ENCODE results near the gene KCNQ1. TPM values are rescaled to one million over a fixed set of nuclear protein-coding genes. Genes with fewer than 3 reads are reported as not detected.

KCNQ1 gene
- total and polyA plus RNA-seq, 9 of the 15 experiments (the other 6 are each of a cell fraction or from before 2014, with no cell fraction given) = 0.44 TPM; not detected in 8

- TF ChIP-seq CTBP1 (IDR thresholded peaks at IDR 0.05; ENCODE audit: borderline replicate concordance) = no peak
- no peak for TF ChIP-seq ETS2 (tag; IDR thresholded peaks at IDR 0.05; ENCODE audit: borderline replicate concordance, poor library complexity, severe bottlenecking)
- TF ChIP-seq CHD7 (IDR thresholded peaks at IDR 0.05; ENCODE audit: low read depth, low read length) = no peak
- TF ChIP-seq ZFP91 (CRISPR knock-in tag; IDR thresholded peaks at IDR 0.05) = no peak
- TF ChIP-seq ZBTB1 (CRISPR knock-in tag; IDR thresholded peaks at IDR 0.05; ENCODE audit: borderline replicate concordance, low read depth) = no peak
- TF ChIP-seq CTCF (IDR thresholded peaks at IDR 0.05 in 2 of 3, conservative IDR thresholded peaks at IDR 0.05 in 1 of 3; ENCODE audit: insufficient read depth in 2 of 3, low read depth in 1 of 3, low read length in 3 of 3) = no peak
- no peak for TF ChIP-seq HSF4 (CRISPR knock-in tag; IDR thresholded peaks at IDR 0.05; ENCODE audit: borderline replicate concordance)
- no peak for TF ChIP-seq ARNT (IDR thresholded peaks at IDR 0.05)
- TF ChIP-seq ZNF347 (CRISPR knock-in tag; IDR thresholded peaks at IDR 0.05; ENCODE audit: low read depth) = no peak
- no peak for TF ChIP-seq FUS (optimal IDR thresholded peaks at IDR 0.05; ENCODE audit: low read depth, low read length)
Measured at GRCh38 chr11:2827256-2827655, 382.4 kb downstream of the KCNQ1 start (continued).
